H9 (cell line): ENCODE data around the gene KRTAP1-4. TPM values are rescaled to one million over a fixed set of nuclear protein-coding genes. Genes with fewer than 3 reads are reported as not detected.

ENCODE experiments used
- DNase-seq: peaks from one replicate; pipeline ENCODE4 v3.0.0-alpha.2; 2017
- H2AFZ ChIP-seq: one replicate; pipeline ENCODE4 v1.6.1; 2013; ENCODE audit warnings: mild to moderate bottlenecking, low read length, control low read depth, moderate library complexity
- H2AK5ac ChIP-seq: 2 replicates; pipeline ENCODE4 v1.6.1; 2013; ENCODE audit warnings: low read length, control low read depth, mixed read lengths; ENCODE audit not compliant: insufficient read length
- H2BK120ac ChIP-seq: one replicate; pipeline ENCODE4 v1.6.1; 2013; ENCODE audit warnings: low read depth, mild to moderate bottlenecking, low read length, control low read depth, inconsistent platforms; ENCODE audit not compliant: poor library complexity, severe bottlenecking
- H2BK12ac ChIP-seq: 2 replicates; pipeline ENCODE4 v1.6.1; 2013; ENCODE audit warnings: low read length, control low read depth, mixed read lengths, low read depth; ENCODE audit not compliant: insufficient read length
- H2BK15ac ChIP-seq: 2 replicates; pipeline ENCODE4 v1.6.1; 2013; ENCODE audit warnings: low read depth, low read length, control low read depth
- H2BK20ac ChIP-seq: one replicate; pipeline ENCODE4 v1.6.1; 2013; ENCODE audit warnings: low read depth, mild to moderate bottlenecking, low read length, control low read depth, inconsistent platforms; ENCODE audit not compliant: poor library complexity, severe bottlenecking
- H2BK5ac ChIP-seq: 2 replicates; pipeline ENCODE4 v1.6.1; 2013; ENCODE audit warnings: low read length, control low read depth, mixed read lengths; ENCODE audit not compliant: insufficient read length
- H3K14ac ChIP-seq: 2 replicates; pipeline ENCODE4 v1.6.1; 2013; ENCODE audit warnings: low read length, control low read depth; ENCODE audit not compliant: insufficient read depth
- H3K18ac ChIP-seq: 2 replicates; pipeline ENCODE4 v1.6.1; 2013; ENCODE audit warnings: low read depth, mild to moderate bottlenecking, mixed read lengths, low read length, control low read depth; ENCODE audit not compliant: insufficient read length
- H3K23ac ChIP-seq: 2 replicates; pipeline ENCODE4 v1.6.1; 2013; ENCODE audit warnings: low read length, control low read depth, mixed read lengths, low read depth; ENCODE audit not compliant: insufficient read length
- H3K23me2 ChIP-seq: 2 replicates; pipeline ENCODE4 v1.6.1; 2013; ENCODE audit warnings: low read depth, mild to moderate bottlenecking, mixed read lengths, low read length, control low read depth; ENCODE audit not compliant: insufficient read length, poor library complexity, severe bottlenecking
- H3K27ac ChIP-seq: 2 replicates; pipeline ENCODE4 v1.5.1; 2013; ENCODE audit warnings: low read length, control low read depth, mixed read lengths, low read depth; ENCODE audit not compliant: insufficient read length
- H3K27me3 ChIP-seq: 2 replicates; pipeline ENCODE4 v1.6.1; 2013; ENCODE audit warnings: low read length, control low read depth, inconsistent platforms; ENCODE audit not compliant: insufficient read depth
- H3K4ac ChIP-seq: 2 replicates; pipeline ENCODE4 v1.6.1; 2013; ENCODE audit warnings: low read depth, mild to moderate bottlenecking, control low read depth, inconsistent platforms, low read length, moderate library complexity
- H3K4me1 ChIP-seq: 2 replicates; pipeline ENCODE4 v1.6.1; 2013; ENCODE audit warnings: low read length, control low read depth, inconsistent platforms; ENCODE audit not compliant: insufficient read depth
- H3K4me2 ChIP-seq: 2 replicates; pipeline ENCODE4 v1.6.1; 2013; ENCODE audit warnings: low read length, control low read depth, mixed read lengths; ENCODE audit not compliant: insufficient read length, insufficient read depth
- H3K56ac ChIP-seq: 2 replicates; pipeline ENCODE4 v1.6.1; 2013; ENCODE audit warnings: low read depth, mild to moderate bottlenecking, mixed read lengths, low read length, control low read depth; ENCODE audit not compliant: insufficient read length
- H3K79me1 ChIP-seq: 2 replicates; pipeline ENCODE4 v1.6.1; 2013; ENCODE audit warnings: low read depth, mild to moderate bottlenecking, moderate library complexity, low read length, control low read depth, inconsistent platforms; ENCODE audit not compliant: insufficient read depth, poor library complexity, severe bottlenecking
- H3K79me2 ChIP-seq: 2 replicates; pipeline ENCODE4 v1.6.1; 2013; ENCODE audit warnings: low read length, control low read depth, inconsistent platforms; ENCODE audit not compliant: insufficient read depth
- H3K9ac ChIP-seq: 2 replicates; pipeline ENCODE4 v1.6.1; 2013; ENCODE audit warnings: low read length, control low read depth, mixed read lengths; ENCODE audit not compliant: insufficient read length; ENCODE audit errors: extremely low read depth
- H3K9me3 ChIP-seq: one replicate; pipeline ENCODE4 v1.6.1; 2013; ENCODE audit warnings: low read depth, low read length, inconsistent platforms; ENCODE audit not compliant: control insufficient read depth
- H3T11ph ChIP-seq: one replicate; pipeline ENCODE4 v1.6.1; 2013; ENCODE audit warnings: mild to moderate bottlenecking, low read length, control low read depth, inconsistent platforms
- H4K20me1 ChIP-seq: one replicate; pipeline ENCODE4 v1.6.1; 2013; ENCODE audit not compliant: control insufficient read depth, insufficient read length, insufficient read depth
- H4K5ac ChIP-seq: 2 replicates; pipeline ENCODE4 v1.6.1; 2013; ENCODE audit warnings: low read depth, mild to moderate bottlenecking, mixed read lengths, low read length, control low read depth; ENCODE audit not compliant: insufficient read length
- H4K8ac ChIP-seq: replicated peaks from 2 replicates; pipeline ENCODE4 v1.6.1; 2013; ENCODE audit warnings: low read length, control low read depth, mixed read lengths, low read depth; ENCODE audit not compliant: insufficient read length
- H4K91ac ChIP-seq: 2 replicates; pipeline ENCODE4 v1.6.1; 2013; ENCODE audit warnings: low read depth, mild to moderate bottlenecking, moderate library complexity, mixed read lengths, low read length, control low read depth; ENCODE audit not compliant: insufficient read length
- H3K27ac Mint-ChIP-seq, 3 experiments: 2 replicates in 2 of 3; 3 replicates in 1 of 3; pipeline ENCODE4 v1.8.0; 2020 to 2021; ENCODE audit warnings: mixed read lengths in 3 of 3, mild to moderate bottlenecking in 1 of 3, moderate library complexity in 1 of 3
- H3K27me3 Mint-ChIP-seq: 2 replicates; pipeline ENCODE4 v1.8.0; 2021; ENCODE audit warnings: low read depth, mild to moderate bottlenecking, moderate library complexity, mixed read lengths
- H3K36me3 Mint-ChIP-seq, 3 experiments: 2 replicates in 2 of 3; 3 replicates in 1 of 3; pipeline ENCODE4 v1.8.0; 2020 to 2021; ENCODE audit warnings: low read depth in 3 of 3, mixed read lengths in 3 of 3; ENCODE audit not compliant: insufficient read depth in 1 of 3
- H3K4me1 Mint-ChIP-seq, 2 experiments: 2 replicates each; pipeline ENCODE4 v1.8.0; 2020; ENCODE audit warnings: mixed read lengths in 2 of 2
- H3K4me3 Mint-ChIP-seq, 2 experiments: 2 replicates in 1 of 2; 3 replicates in 1 of 2; pipeline ENCODE4 v1.8.0; 2020 to 2021; ENCODE audit warnings: mild to moderate bottlenecking in 2 of 2, mixed read lengths in 2 of 2, moderate library complexity in 1 of 2
- H3K9me3 Mint-ChIP-seq, 2 experiments: 2 replicates in 1 of 2; 3 replicates in 1 of 2; pipeline ENCODE4 v1.8.0; 2020; ENCODE audit warnings: mild to moderate bottlenecking in 2 of 2, mixed read lengths in 2 of 2, moderate library complexity in 1 of 2
- CTCF ChIP-seq: fragments of 200-600 bp; sonication (generic); conservative IDR thresholded peaks from 3 replicates; pipeline ENCODE4 v1.8.0; 2021; ENCODE audit warnings: antibody characterized with exemption, mild to moderate bottlenecking
- WGBS: extraction: QIAGEN DNeasy Blood & Tissue Kit; methylation state at CpG from one replicate; pipeline ENCODE4 v1.1.7; 2013; ENCODE audit warnings: missing lambda C conversion rate, low lambda C conversion rate, mixed read lengths; ENCODE audit not compliant: insufficient read length; ENCODE audit errors: extremely low coverage; 5-methylcytosine and 5-hydroxymethylcytosine counted together
- total RNA-seq: library from RNA; stranded (reverse); gene quantifications from 2 replicates; pipeline ENCODE4 v1.2.1, GENCODE V29; 2021

The KRTAP1-4 gene
- total RNA-seq, 1 experiment from 2014 or later: not detected

DNA sequence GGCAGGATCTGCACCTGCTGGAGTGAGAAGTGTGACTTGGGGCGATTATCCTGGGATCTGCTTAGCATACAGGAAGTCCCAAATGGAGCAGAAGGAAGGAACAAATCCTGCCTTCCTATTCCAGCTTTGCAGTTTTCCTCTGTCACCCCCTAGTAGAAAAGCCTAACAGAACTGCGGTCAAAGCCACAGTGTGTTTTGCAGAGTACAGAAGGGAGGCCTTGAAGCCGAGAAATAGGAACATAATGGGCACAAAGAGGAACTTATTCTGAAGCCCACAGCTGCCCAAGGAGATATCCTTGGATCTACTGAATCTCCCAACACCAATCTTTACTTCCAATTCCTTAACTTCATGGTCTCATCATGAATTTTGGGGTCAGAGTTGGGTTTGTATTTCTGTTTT lies 11.5 kb downstream of the KRTAP1-4 start:
- no peak overlapping the region for H2BK15ac ChIP-seq

More for the DNA sequence above, 11.5 kb downstream of the KRTAP1-4 start:
- no peaks in the 10 kb centered on the region for H3K27me3 Mint-ChIP-seq
- no peak overlapping the region for H3T11ph ChIP-seq
- H3K4me1 ChIP-seq: no peaks in the 10 kb centered on the region
- H4K8ac ChIP-seq: no peak overlapping the region
- no peak for DNase-seq
- no peak overlapping the region for H2AFZ ChIP-seq
- H2BK5ac ChIP-seq: no peak overlapping the region
- TF ChIP-seq CTCF: no peak
- H3K14ac ChIP-seq: no peak overlapping the region
- no peak overlapping the region for H3K4me3 Mint-ChIP-seq
- no peak overlapping the region for H2BK120ac ChIP-seq
- H2BK12ac ChIP-seq: no peak overlapping the region
- no peaks in the 10 kb centered on the region for H4K20me1 ChIP-seq
- no peak overlapping the region for H4K5ac ChIP-seq
- no peaks in the 10 kb centered on the region for H3K79me2 ChIP-seq
- no peaks in the 10 kb centered on the region for H3K36me3 Mint-ChIP-seq
- H2AK5ac ChIP-seq: no peak overlapping the region
- no peak overlapping the region for H2BK20ac ChIP-seq
- H3K23me2 ChIP-seq: no peaks in the 10 kb centered on the region
- no peak overlapping the region for H3K18ac ChIP-seq
- no peak overlapping the region for H3K4ac ChIP-seq
- no peak overlapping the region for H3K27ac Mint-ChIP-seq
- H3K27ac ChIP-seq: no peak overlapping the region
- no peaks in the 10 kb centered on the region for H3K79me1 ChIP-seq
- H3K9me3 ChIP-seq: no peaks in the 10 kb centered on the region
- peaks cover 0 to 3% of the 10 kb centered on the region in 2 experiments; a peak in 1 of 5 replicates for H3K9me3 Mint-ChIP-seq
- no peak overlapping the region for H3K9ac ChIP-seq
- no peak overlapping the region for H3K56ac ChIP-seq
- H3K27me3 ChIP-seq: no peaks in the 10 kb centered on the region
- peaks cover 0 to 2% of the 10 kb centered on the region in 2 experiments; a peak in 1 of 4 replicates for H3K4me1 Mint-ChIP-seq
- no peak overlapping the region for H3K23ac ChIP-seq
- no CpG with 5 or more reads among the region's 3 CpGs for WGBS
- H4K91ac ChIP-seq: no peak overlapping the region
- no peak overlapping the region for H3K4me2 ChIP-seq
